AG09319 (cell line): ENCODE measurements around the gene GNG7.

Experiments used
- DNase-seq: peaks from one replicate; pipeline ENCODE4 v3.0.0-alpha.2; 2010; ENCODE audit warnings: low read depth; ENCODE audit errors: extremely low read depth
- TF ChIP-seq, protein P1 (sequence below): IDR thresholded peaks from 2 replicates; pipeline ENCODE4 v1.5.1; 2011; ENCODE audit warnings: low read depth, mild to moderate bottlenecking, inconsistent platforms, low read length, moderate library complexity

Gene GNG7

DNA sequence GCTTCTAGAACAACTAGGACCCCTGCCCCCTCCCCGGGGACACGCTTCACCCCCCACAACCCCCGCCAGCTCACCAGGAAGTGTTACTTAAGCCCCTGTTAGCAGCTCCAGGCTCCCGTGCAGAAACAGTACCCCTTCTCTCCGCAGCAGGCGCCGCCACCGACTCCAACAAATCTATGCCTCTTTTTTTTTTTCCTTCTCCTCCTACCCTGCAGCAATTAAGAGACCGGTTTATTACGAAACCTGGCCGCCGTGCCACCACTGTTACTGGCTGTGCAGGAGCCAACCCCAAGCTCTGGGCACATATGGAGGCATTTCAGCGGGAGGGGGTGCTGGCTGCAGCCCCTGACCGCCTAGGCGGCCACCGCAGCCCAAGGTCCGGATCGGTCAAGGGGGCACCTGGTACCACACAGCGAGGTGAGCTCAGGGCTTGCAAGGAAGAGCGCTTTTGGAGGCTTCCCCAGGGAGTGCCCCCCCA lies 224.2 kb downstream of the GNG7 start:
- no peak for DNase-seq
- TF ChIP-seq, protein P1, sequence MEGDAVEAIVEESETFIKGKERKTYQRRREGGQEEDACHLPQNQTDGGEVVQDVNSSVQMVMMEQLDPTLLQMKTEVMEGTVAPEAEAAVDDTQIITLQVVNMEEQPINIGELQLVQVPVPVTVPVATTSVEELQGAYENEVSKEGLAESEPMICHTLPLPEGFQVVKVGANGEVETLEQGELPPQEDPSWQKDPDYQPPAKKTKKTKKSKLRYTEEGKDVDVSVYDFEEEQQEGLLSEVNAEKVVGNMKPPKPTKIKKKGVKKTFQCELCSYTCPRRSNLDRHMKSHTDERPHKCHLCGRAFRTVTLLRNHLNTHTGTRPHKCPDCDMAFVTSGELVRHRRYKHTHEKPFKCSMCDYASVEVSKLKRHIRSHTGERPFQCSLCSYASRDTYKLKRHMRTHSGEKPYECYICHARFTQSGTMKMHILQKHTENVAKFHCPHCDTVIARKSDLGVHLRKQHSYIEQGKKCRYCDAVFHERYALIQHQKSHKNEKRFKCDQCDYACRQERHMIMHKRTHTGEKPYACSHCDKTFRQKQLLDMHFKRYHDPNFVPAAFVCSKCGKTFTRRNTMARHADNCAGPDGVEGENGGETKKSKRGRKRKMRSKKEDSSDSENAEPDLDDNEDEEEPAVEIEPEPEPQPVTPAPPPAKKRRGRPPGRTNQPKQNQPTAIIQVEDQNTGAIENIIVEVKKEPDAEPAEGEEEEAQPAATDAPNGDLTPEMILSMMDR, result peak; percentile 23

DNA sequence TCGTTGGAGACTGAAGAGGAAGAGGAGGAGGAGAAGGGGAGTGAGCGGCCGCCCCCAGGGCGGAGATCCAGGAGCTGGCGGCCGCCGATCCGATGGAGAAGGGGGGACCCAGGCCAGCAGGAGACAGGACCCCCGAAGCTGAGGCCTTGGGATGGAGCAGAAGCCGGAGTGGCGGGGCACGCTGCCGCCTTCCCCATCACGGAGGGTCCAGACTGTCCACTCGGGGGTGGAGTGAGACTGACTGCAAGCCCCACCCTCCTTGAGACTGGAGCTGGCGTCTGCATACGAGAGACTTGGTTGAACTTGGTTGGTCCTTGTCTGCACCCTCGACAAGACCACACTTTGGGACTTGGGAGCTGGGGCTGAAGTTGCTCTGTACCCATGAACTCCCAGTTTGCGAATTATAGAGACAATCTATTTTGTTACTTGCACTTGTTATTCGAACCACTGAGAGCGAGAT lies 224.7 kb downstream of the GNG7 start:
- DNase-seq, result no peak
- TF ChIP-seq, protein P1, result no peak

DNA sequence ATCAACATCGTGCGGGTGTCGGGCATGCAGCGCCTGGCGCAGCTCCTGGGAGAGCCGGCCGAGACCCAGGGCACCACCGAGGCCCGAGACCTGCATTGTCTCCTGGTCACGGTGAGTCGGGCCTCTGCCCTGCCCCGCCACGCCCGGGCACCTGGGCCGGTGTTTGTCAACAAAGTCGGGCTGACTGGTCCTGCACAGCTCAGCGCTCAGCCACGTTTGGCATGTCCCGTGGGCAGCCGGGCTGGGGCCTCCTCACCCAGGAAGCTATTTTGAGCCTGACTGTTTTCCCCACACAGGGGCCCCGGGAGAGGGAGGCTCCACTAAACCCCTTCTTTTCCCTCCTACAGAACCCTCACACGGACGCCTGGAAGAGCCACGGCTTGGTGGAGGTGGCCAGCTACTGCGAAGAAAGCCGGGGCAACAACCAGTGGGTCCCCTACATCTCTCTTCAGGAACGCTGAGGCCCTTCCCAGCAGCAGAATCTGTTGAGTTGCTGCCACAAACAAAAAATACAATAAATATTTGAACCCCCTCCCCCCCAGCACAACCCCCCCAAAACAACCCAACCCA lies 225.3 kb downstream of the GNG7 start:
- TF ChIP-seq, protein P1, result no peak
- DNase-seq, result no peak

DNA sequence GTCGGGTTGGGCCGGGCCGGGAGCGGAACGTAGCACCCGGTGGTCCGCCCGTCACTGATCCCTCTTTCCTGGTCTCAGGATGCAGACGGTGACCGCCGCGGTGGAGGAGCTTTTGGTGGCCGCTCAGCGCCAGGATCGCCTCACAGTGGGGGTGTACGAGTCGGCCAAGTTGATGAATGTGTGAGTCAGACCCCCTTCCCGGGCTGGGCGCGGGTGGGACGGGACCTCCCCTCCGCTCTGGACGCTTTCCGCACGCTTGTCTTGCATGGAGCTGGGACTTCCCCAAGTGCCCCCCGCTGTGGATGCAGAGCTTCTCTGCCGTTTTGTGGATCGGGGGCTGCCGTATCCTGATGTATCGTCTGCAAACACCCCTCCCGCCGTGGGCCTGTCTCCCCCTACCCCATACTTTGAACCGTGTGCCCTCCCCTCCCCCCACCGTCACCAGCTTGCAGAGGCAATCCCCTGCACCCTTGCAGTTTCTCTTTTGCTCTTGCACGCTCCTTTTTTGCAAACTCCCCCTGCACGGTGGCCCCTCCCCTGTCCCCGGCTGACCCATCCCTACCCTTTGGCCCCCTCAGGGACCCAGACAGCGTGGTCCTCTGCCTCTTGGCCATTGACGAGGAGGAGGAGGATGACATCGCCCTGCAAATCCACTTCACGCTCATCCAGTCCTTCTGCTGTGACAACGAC lies 225.9 kb downstream of the GNG7 start:
- TF ChIP-seq, protein P1, result no peak
- DNase-seq, result no peak

DNA sequence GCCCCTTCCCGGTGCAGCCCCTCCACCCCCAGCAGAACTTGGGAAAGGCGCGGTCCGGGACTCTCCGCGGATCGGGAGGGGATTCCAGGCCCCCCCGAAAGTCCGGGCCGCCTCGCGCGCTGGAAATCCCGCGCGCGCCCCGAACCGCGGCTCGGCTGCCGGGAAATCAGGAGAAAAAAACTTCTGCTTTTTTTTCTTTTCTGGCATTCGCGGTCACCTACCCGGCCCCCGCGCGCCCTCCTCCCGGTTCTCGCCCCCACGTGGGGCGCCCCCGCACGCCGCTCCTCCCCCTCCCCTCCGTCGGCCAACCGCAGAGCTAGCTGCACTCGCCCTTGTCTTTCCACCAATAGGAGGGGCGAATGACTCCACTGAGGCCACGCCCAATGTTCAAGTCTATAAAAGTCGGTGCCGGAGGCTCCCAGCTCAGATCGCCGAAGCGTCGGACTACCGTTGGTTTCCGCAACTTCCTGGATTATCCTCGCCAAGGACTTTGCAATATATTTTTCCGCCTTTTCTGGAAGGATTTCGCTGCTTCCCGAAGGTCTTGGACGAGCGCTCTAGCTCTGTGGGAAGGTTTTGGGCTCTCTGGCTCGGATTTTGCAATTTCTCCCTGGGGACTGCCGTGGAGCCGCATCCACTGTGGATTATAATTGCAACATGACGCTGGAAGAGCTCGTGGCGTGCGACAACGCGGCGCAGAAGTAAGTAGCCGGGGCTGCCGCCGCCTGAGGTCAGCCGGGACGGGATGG lies 226.6 kb downstream of the GNG7 start, which contains the start of gene GADD45B:
TSS of gene GADD45B (plus strand) at position 426 of the 749 bp plus-strand sequence. CDS start at position 658, 232 bp downstream.
- TF ChIP-seq, protein P1, result no peak

DNA sequence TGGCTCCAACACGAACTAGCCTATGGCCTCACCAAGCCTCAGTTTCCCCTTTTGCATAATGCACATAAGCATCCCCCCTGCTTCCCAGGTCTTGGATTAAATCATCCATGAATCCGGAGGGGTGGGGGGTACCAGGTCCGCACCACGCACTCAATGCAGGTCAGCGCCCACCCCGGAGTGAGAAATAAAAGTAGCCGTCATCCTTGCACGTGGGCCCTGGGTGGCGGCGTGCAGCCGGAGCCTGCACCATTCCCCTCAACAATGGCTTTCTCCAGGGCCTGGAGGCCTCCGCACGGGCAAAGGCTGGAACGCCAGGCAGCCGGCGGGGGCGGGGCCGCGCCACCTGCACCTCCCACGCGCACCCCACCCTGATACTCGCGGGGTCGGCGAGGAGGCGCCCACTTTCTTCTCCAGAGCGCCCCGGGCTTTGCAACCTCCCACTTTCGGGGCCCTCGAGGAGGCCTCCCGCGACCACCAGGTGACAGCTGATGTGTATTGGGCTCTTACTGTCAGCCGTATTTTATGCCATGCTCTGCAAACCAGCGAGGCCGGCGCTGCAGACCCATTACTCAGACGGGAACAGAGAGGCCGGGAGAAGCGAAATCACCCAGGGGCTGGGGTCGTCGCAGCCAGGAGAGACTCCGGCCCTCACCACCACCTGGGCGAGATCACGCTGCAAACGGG lies 227.3 kb downstream of the GNG7 start:
- DNase-seq, result no peak
- TF ChIP-seq, protein P1, result no peak; the same call in 1 of the 2 replicates

More for the DNA sequence above, 226.6 kb downstream of the GNG7 start, which contains the start of gene GADD45B:
- peak; percentile 97 for DNase-seq
